ENCODE results near the gene PRELP.
A peak's percentile ranks its signal among the peaks of the same experiment; 100 is the strongest.

The PRELP gene

GRCh38 chr1:203524152-203524551, 48.5 kb downstream of the PRELP start:
- DNase-seq (ENCODE audit: low read depth): no peak

- DNase-seq (ENCODE audit: low read depth): no peak
These were observed 49.2 kb downstream of the PRELP start for GRCh38 chr1:203524824-203525223.

GRCh38 chr1:203525685-203526084, 50.1 kb downstream of the PRELP start:
- DNase-seq (ENCODE audit: low read depth): no peak

- DNase-seq (ENCODE audit: low read depth): no peak
These were observed 50.5 kb downstream of the PRELP start for GRCh38 chr1:203526130-203526529.

- no peak for DNase-seq (ENCODE audit: low read depth)
These were observed 51.0 kb downstream of the PRELP start for GRCh38 chr1:203526572-203526971.

- no peak for DNase-seq (ENCODE audit: low read depth)
These were observed 51.4 kb downstream of the PRELP start for GRCh38 chr1:203527013-203527412.

GRCh38 chr1:203528063-203528462, 52.5 kb downstream of the PRELP start:
- DNase-seq (ENCODE audit: low read depth): no peak

GRCh38 chr1:203528976-203529835, 53.6 kb downstream of the PRELP start:
- DNase-seq (ENCODE audit: low read depth): no peak

- DNase-seq (ENCODE audit: low read depth): no peak
These were observed 55.5 kb downstream of the PRELP start for GRCh38 chr1:203531063-203531462.

- no peak for DNase-seq (ENCODE audit: low read depth)
These were observed 58.4 kb downstream of the PRELP start for GRCh38 chr1:203534012-203534411.

- DNase-seq (ENCODE audit: low read depth): peak; percentile 94
These were observed 58.9 kb downstream of the PRELP start for GRCh38 chr1:203534526-203534925.

- DNase-seq (ENCODE audit: low read depth): no peak
These were observed 61.0 kb downstream of the PRELP start for GRCh38 chr1:203536575-203536974.

- peak; percentile 41 for DNase-seq (ENCODE audit: low read depth)
These were observed 61.4 kb downstream of the PRELP start for GRCh38 chr1:203536980-203537455.

GRCh38 chr1:203537806-203538464, 62.3 kb downstream of the PRELP start:
- DNase-seq (ENCODE audit: low read depth): no peak

GRCh38 chr1:203538726-203539125, 63.1 kb downstream of the PRELP start:
- no peak for DNase-seq (ENCODE audit: low read depth)

GRCh38 chr1:203539831-203540546, 64.4 kb downstream of the PRELP start:
- no peak for DNase-seq (ENCODE audit: low read depth)
